Measurements from ENCODE around the gene SNX27. TPM values are rescaled to one million over a fixed set of nuclear protein-coding genes. Genes with fewer than 3 reads are reported as not detected.

The SNX27 gene
- total RNA-seq, 1 experiment from 2014 or later = 56.0 TPM

- H3K36me3 Mint-ChIP-seq = peaks cover 8% of the 10 kb centered on the region
- POLR2A ChIA-PET = no interaction called here
- DNase-seq (ENCODE audit: low spot score) = no peak
- H3K27ac Mint-ChIP-seq = peak overlapping the region; percentile 24; the same call in 1 of the 2 replicates
- peaks cover 7% of the 10 kb centered on the region for H3K4me1 Mint-ChIP-seq
- no peak overlapping the region for H3K4me3 Mint-ChIP-seq
- no peaks in the 10 kb centered on the region for H3K27me3 Mint-ChIP-seq (ENCODE audit: low read depth)
- no peak for TF ChIP-seq ZMAT4 (CRISPR knock-in tag; IDR thresholded peaks at IDR 0.05)
- no peak for TF ChIP-seq HMGA2 (CRISPR knock-in tag; IDR thresholded peaks at IDR 0.05)
- no peak for TF ChIP-seq JAZF1 (CRISPR knock-in tag; IDR thresholded peaks at IDR 0.05)
- no peak for TF ChIP-seq JUN (CRISPR knock-in tag; IDR thresholded peaks at IDR 0.05)
- TF ChIP-seq ZNF232 (CRISPR knock-in tag; IDR thresholded peaks at IDR 0.05) = no peak
- no peak for TF ChIP-seq ZNF423 (CRISPR knock-in tag; IDR thresholded peaks at IDR 0.05)
- no peak for TF ChIP-seq ZNF121 (CRISPR knock-in tag; IDR thresholded peaks at IDR 0.05)
- TF ChIP-seq HMGXB4 (CRISPR knock-in tag; IDR thresholded peaks at IDR 0.05) = no peak
- no peak for TF ChIP-seq USF2 (CRISPR knock-in tag; IDR thresholded peaks at IDR 0.05)
- TF ChIP-seq ZNF396 (CRISPR knock-in tag; IDR thresholded peaks at IDR 0.05; ENCODE audit: borderline replicate concordance) = no peak
- no peak for TF ChIP-seq KAT7 (CRISPR knock-in tag; IDR thresholded peaks at IDR 0.05; ENCODE audit: borderline replicate concordance)
- no peak for TF ChIP-seq ELF4 (CRISPR knock-in tag; IDR thresholded peaks at IDR 0.05; ENCODE audit: low read depth)
- TF ChIP-seq ZNF281 (CRISPR knock-in tag; IDR thresholded peaks at IDR 0.05) = no peak
- TF ChIP-seq ZNF532 (CRISPR knock-in tag; IDR thresholded peaks at IDR 0.05; ENCODE audit: borderline replicate concordance) = no peak
- TF ChIP-seq FOXK1 (CRISPR knock-in tag; IDR thresholded peaks at IDR 0.05) = no peak
- no peak for TF ChIP-seq PRRX2 (CRISPR knock-in tag; IDR thresholded peaks at IDR 0.05)
- no peak for TF ChIP-seq AFF4 (CRISPR knock-in tag; IDR thresholded peaks at IDR 0.05; ENCODE audit: borderline replicate concordance)
- ATAC-seq = no peak
- H3K9me3 Mint-ChIP-seq = no peaks in the 10 kb centered on the region
- CTCF ChIA-PET = no interaction called here
Measured at GRCh38 chr1:151638812-151639211, 27.0 kb downstream of the SNX27 start.

All from WTC11 (cell line).